CD4-positive, alpha-beta T cell treated with Interferon gamma for 1 hour (primary cell): Measurements from ENCODE around the gene VRK1.
"Not testable (repeated sequence)": the region's sequence is repeated elsewhere in the genome, so short reads cannot be mapped to it uniquely, and the experiment has no call there.

Experiments
- DNase-seq: peaks from one replicate; pipeline ENCODE4 v3.0.0-alpha.2; 2020

The VRK1 gene, protein sequence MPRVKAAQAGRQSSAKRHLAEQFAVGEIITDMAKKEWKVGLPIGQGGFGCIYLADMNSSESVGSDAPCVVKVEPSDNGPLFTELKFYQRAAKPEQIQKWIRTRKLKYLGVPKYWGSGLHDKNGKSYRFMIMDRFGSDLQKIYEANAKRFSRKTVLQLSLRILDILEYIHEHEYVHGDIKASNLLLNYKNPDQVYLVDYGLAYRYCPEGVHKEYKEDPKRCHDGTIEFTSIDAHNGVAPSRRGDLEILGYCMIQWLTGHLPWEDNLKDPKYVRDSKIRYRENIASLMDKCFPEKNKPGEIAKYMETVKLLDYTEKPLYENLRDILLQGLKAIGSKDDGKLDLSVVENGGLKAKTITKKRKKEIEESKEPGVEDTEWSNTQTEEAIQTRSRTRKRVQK

DNA sequence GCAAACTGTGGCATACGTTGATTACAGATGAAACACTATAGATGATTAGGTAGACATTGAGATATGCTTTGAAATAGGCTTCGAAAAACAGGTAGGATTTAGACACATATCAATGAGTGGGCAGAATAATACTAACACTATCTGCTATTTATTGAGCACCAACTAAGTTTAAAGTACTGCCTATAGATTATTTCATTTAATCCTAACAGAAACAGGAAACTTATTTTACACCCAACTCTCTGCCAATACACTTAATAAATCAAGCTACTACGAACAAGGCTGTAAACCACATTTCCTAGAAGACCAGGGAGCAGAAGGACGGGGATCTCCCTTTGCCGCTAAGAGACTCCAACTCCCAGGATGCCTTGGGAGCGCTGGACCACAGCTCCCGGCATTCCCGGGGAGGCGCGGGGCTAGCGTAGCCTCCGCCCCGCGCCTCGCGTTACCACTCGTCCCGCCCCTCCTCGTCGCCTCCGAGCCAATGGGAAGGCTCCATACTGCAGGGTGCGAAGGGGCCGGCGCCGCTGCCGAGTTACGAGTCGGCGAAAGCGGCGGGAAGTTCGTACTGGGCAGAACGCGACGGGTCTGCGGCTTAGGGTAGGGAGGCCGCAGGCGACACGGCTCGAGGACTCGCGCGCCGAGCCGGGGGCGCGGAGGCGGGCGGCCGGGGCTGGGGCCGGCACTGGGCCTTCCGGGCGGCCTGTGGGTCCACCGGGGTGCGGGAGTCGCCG is at the start of gene VRK1:
Gene VRK1 (plus strand): TSS at position 532 of the 731 bp plus-strand sequence. CDS start 36,090 bp downstream, outside the sequence.
- peak; percentile 94 for DNase-seq

GRCh38 chr14:96747608-96748007 is 49.6 kb upstream of the VRK1 start:
- no peak for DNase-seq

- no peak for DNase-seq
Measured at GRCh38 chr14:96748362-96748761, 48.8 kb upstream of the VRK1 start.

DNA sequence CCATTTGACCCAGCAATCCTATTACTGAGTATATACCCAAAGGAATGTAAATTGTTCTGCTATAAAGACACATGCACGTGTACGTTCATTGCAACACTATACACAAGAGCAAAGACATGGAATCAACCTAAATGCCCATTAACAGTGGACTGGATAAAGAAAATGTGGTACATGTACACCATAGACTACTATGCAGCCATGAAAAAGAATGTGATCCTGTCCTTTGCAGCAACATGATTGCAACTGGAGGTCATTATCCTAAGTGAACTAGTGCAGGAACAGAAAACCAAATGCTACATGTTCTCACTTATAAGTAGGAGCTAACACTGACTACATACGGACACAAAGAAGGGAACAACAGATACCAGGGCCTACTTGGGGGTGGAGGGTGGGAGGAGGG is 45.7 kb upstream of the VRK1 start:
- DNase-seq, result no peak

GRCh38 chr14:96752125-96752524 is 45.1 kb upstream of the VRK1 start:
- DNase-seq, result no peak

GRCh38 chr14:96752594-96752993 is 44.6 kb upstream of the VRK1 start:
- no peak for DNase-seq

GRCh38 chr14:96754162-96754844 is 42.9 kb upstream of the VRK1 start:
- DNase-seq, result no peak

- no peak for DNase-seq
Measured at GRCh38 chr14:96754845-96755184, 42.4 kb upstream of the VRK1 start.

DNA sequence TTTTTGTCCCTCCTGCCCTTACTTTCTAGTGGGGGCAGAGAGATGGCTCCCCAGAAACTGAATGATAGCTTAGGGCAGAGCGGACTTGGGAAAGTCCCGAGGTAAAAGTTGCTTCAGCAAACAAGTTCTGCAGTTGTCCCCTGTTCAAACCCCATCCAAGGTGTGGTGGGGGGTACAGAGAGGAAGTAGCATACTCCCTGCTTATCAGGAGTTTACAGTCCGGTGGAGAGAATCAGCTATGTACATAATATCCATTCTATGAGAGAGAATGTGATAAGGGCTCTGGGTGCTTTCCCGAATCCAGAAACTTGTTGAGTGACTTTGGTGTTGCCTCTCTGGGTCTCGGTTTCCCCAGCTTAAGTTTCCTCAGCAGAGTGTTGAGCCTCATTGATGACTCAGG is 40.4 kb upstream of the VRK1 start:
- no peak for DNase-seq

DNA sequence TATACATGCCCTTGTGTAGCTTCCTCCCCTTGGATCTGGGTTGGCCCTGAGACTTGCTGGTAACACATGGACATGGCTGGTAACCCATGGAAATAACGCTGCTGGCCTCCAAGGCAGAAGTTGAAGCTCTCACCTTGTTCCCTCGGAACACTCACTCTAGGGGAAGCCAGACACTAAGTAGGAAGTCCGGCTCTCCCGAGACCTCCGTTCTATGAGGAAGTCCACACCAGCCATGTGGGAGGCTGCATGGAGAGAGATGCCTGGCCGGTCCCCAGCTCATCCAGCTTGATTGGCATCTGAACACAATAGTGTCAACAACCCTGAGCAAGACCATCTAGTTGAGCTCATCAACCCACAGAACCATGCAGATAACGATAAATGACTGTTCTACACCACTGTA is 39.7 kb upstream of the VRK1 start:
- DNase-seq, result no peak

GRCh38 chr14:96761066-96761465 is 36.1 kb upstream of the VRK1 start:
- DNase-seq, result no peak

- DNase-seq, result peak; percentile 32
Measured at GRCh38 chr14:96762650-96763049, 34.5 kb upstream of the VRK1 start.

- no peak for DNase-seq
Measured at GRCh38 chr14:96764012-96764411, 33.2 kb upstream of the VRK1 start.

DNA sequence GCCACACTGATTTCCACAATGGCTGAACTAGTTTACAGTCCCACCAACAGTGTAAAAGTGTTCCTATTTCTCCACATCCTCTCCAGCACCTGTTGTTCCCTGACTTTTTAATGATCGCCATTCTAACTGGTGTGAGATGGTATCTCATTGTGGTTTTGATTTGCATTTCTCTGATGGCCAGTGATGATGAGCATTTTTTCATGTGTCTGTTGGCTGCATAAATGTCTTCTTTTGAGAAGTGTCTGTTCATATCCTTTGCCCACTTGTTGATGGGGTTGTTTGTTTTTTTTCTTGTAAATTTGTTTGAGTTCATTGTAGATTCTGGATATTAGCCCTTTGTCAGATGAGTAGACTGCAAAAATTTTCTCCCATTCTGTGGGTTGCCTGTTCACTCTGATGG is 32.0 kb upstream of the VRK1 start:
- not testable (repeated sequence) for DNase-seq

DNA sequence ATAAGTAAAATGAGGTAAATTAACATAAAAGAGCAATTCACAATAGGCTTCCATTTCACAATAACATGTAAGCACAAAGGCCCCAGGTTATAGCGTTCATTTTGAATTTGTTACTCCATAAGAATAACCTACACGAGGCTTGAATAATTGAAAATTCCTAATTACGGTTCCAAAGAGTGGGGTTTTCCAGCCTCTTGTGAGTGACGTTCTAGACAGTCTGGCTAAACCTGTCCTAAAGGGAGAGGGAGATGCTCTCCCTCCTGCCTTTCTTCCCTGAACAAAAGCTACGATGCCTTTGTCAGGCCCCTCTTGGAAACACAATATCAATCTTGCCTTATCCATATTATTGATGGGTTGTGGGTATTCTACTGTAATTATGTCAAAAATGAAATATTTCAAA is 24.3 kb upstream of the VRK1 start:
- DNase-seq, result no peak

DNA sequence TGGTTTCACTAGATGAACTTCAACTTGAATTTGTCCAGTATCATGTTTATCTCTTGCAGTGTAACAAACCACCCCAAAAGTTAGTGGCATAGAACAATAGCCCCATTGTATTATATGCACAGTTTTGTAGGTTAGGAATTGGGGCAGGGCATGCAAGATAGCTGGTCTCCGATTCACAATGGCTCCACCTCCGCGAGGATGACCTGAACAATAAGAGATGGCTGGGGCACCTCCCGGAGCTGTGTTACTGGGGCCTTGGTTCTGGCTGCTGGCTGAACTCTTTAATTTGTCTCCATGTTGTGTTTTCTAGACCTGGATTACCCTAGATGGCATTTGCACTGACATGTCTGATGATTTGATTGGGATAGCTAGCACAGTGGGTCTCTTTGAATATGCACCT is 20.4 kb upstream of the VRK1 start:
- no peak for DNase-seq

DNA sequence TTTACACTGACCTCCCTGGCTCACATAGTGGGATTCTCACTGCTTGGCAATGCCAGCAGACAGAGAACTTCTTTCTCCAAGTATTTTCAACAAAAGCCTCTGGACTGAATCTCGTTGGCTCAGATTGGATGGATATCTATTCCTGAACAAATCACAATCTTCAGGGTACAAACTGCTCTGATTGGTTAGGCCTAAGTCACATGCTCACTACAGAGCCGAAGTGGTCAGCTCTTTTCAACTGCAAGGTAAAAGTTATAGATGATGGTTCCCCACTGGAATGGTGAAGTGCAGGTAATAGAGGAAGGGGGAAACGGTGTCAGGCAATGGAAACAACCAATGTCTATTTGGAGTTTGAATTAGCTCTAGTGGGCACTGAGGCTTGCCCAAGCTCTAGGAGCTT is 16.7 kb upstream of the VRK1 start:
- no peak for DNase-seq

DNA sequence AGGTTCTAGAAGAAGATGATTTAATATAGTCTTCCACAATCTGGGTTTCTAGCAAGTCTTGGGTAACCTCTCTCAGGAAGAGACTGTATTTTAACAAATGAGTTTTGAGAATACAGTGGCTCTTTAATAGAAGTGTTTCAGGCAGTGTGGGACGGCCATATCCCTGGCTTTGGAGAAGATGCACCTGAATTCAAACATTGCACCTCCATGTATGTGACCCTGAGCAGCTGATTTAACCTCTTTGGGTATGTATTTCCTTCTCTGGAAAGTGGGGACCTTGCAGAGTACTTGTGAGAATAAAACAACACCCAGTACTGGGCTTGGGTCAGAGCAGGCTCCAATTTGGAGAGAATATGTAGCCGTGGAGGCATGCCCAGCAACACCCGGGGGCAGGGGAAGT is 15.8 kb upstream of the VRK1 start:
- no peak for DNase-seq

DNA sequence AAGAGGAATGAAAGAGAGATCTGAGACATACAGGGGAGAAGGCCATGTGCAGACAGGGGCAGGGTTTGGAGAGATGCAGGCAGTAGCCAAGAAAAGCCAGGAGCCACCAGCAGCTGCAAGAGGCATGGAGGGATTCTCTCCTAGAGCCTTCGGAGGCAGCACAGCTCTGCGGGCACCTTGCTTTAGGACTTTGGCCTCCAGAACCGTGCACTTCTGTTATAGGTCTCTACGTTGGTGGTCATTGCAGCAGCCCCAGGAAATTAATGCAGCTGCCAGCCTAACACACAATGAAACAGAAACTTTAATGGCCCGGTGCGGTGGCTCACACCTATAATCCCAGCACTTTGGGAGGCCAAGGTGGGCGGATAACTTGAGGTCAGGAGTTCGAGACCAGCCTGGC is 14.7 kb upstream of the VRK1 start:
- no peak for DNase-seq

DNA sequence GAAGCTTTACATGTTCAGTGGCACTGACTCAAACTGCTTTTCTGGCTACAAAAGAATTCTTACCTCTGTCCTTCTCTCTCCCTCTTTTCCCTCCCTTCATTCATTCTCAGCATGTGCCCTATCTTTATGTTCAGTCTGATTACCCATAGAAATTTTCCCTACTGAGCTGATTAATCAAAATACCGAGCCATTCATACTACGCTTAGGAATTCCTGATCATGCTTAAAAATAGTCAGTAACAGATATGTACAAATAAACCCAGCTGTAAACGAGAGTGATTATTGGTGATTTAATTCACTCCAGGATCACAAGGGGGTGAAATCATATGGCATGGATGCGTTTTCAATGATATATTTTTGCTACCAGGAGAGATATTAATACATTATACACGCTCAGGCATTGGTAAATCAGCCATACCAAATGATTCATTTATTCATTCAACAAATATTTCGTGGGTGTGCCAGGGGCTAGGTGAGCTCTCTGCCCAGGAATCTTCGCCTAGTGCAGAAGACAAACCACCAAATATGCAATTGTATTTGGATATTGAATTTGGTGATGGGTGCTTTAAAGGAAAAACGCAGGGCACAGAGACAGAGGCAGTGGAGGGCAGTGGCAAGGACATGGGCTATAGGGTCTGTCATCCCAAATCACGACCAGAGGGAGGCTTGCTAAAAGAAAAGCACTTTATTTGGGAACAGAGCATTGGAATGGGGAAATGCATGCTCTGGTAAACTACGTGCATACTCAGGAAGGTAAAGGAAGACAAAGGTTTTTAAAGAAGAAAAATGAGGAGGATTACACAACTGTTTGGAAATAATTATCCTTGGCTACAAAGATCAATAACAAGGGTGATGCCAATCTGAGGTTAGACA is 13.9 kb upstream of the VRK1 start:
- DNase-seq, result no peak

DNA sequence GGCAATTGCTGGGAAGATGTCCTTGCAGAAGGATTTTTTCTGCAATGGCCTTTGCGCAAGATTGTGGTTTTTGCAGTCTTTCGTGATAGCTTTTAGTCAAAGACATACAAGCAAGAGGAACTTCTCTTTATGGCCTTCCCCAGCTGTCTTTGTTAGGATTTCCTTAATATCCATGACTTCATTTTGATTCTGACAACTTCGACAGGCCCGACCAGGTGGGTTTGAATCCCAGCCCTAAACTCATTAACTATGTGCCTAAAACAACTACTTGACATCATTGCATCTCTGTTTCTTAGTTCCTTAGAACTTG is 13.3 kb upstream of the VRK1 start:
- DNase-seq, result peak; percentile 14

- DNase-seq, result no peak
Measured at GRCh38 chr14:96790186-96790585, 7.0 kb upstream of the VRK1 start.

DNA sequence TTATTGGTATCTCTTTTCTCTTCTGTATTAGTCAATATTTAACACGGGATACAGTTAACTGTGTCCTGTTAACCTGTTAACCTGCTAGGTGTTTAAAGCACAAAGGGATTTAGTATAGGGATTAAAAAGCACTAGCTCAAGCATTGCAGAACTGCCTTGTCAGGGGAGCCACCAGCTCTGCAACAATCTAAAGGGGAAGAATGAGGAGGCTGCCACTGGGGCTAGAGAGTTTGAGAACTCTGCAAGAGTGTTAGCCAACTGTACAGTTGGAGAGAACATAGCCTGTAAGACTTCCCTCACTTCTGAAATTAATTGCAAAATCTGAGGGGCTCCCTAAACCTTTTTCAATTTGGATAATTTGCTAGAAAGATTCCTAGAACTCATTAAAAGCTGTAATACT is 6.5 kb upstream of the VRK1 start:
- DNase-seq, result no peak
